Tibial artery (tissue), 4 donors: Measurements from ENCODE around the gene ALDH3A2.
A peak's percentile ranks its signal among the peaks of the same experiment; 100 is the strongest.

ENCODE experiments used
- DNase-seq, 2 donors: peaks; one replicate each; pipeline ENCODE4 v3.0.0-alpha.2; 2019
- H3K27ac ChIP-seq, 2 donors: fragments of 200-600 bp; sonication (generic) in 1 of 2; 1 replicate in 1 of 2; 2 replicates in 1 of 2; pipeline ENCODE4 v1.5.1; 2018 to 2019; ENCODE audit warnings: mild to moderate bottlenecking in 1 of 2
- H3K27me3 ChIP-seq, 2 donors: fragments of 200-600 bp; sonication (generic) in 1 of 2; one replicate each; pipeline versions ENCODE4 v1.5.1 to v1.6.0; 2016 to 2019
- H3K36me3 ChIP-seq, 3 donors: fragments of 200-600 bp; sonication (generic) in 2 of 3; one replicate each; pipeline ENCODE4 v1.5.1; 2016 to 2019; ENCODE audit warnings: mild to moderate bottlenecking in 2 of 3
- H3K4me1 ChIP-seq, 4 donors: fragments of 200-600 bp; sonication (generic) in 2 of 4; 1 replicate in 3 of 4; 2 replicates in 1 of 4; pipeline ENCODE4 v1.5.1; 2016 to 2019
- H3K4me3 ChIP-seq, 2 donors: fragments of 200-600 bp; sonication (generic) in 1 of 2; 1 replicate in 1 of 2; 2 replicates in 1 of 2; pipeline ENCODE4 v1.5.1; 2018 to 2019; ENCODE audit warnings: mild to moderate bottlenecking in 2 of 2
- H3K9me3 ChIP-seq, 3 donors: fragments of 200-600 bp; sonication (generic) in 1 of 3; one replicate each; pipeline ENCODE4 v1.5.1; 2016 to 2019
- CTCF ChIP-seq, 2 experiments: fragments of 200-600 bp in 1 of 2; fragments of 450-650 bp in 1 of 2; IDR thresholded peaks; one replicate each; pipeline ENCODE4 v1.5.1; 2017 to 2019; ENCODE audit warnings: antibody characterized with exemption in 2 of 2, mild to moderate bottlenecking in 1 of 2, moderate library complexity in 1 of 2
- intact Hi-C: fragments of 100-400 bp; cut with DNase I; formaldehyde crosslinking; loops from one replicate; pipeline ENCODE4 v1.15.0; 2023; ENCODE audit warnings: low total_unique reads

ALDH3A2 gene

GRCh38 chr17:19630661-19631060 is 17.9 kb upstream of the ALDH3A2 start:
- no peaks in the 10 kb centered on the region for H3K27me3 ChIP-seq
- TF ChIP-seq CTCF (IDR thresholded peaks at IDR 0.05) = no peak
- intact Hi-C loops = no loop called here
- no peaks in the 10 kb centered on the region for H3K9me3 ChIP-seq
- no peaks in the 10 kb centered on the region for H3K36me3 ChIP-seq
- H3K4me3 ChIP-seq = no peak overlapping the region
- no peaks in the 10 kb centered on the region for H3K4me1 ChIP-seq
- DNase-seq = no peak
- no peak overlapping the region for H3K27ac ChIP-seq

GRCh38 chr17:19631905-19632304 is 16.6 kb upstream of the ALDH3A2 start:
- no peaks in the 10 kb centered on the region for H3K4me1 ChIP-seq
- intact Hi-C loops = no loop called here
- no peak for TF ChIP-seq CTCF (IDR thresholded peaks at IDR 0.05)
- no peak overlapping the region for H3K27ac ChIP-seq
- no peak for DNase-seq
- no peak overlapping the region for H3K4me3 ChIP-seq
- H3K27me3 ChIP-seq = no peaks in the 10 kb centered on the region
- H3K36me3 ChIP-seq = no peaks in the 10 kb centered on the region
- H3K9me3 ChIP-seq = no peaks in the 10 kb centered on the region

GRCh38 chr17:19641687-19642372 is 6.7 kb upstream of the ALDH3A2 start:
- TF ChIP-seq CTCF (IDR thresholded peaks at IDR 0.05) = no peak
- no peaks in the 10 kb centered on the region for H3K36me3 ChIP-seq
- no peak for DNase-seq
- H3K27ac ChIP-seq = no peak overlapping the region
- no peaks in the 10 kb centered on the region for H3K27me3 ChIP-seq
- intact Hi-C loops = loop anchor here (10.0 kb wide), 1 partner anchor 67 kb away; no protein-coding TSS in a partner anchor
- H3K4me1 ChIP-seq = peaks cover 0 to 16% (median 9%) of the 10 kb centered on the region in 4 donors
- no peak overlapping the region for H3K4me3 ChIP-seq
- H3K9me3 ChIP-seq = no peaks in the 10 kb centered on the region

- no peak overlapping the region for H3K4me3 ChIP-seq
- H3K27me3 ChIP-seq = no peaks in the 10 kb centered on the region
- no peak for DNase-seq
- H3K9me3 ChIP-seq = no peaks in the 10 kb centered on the region
- H3K4me1 ChIP-seq = peaks cover 0 to 22% (median 15%) of the 10 kb centered on the region in 4 donors
- H3K36me3 ChIP-seq = no peaks in the 10 kb centered on the region
- TF ChIP-seq CTCF (IDR thresholded peaks at IDR 0.05) = no peak
- intact Hi-C loops = loop anchor here (10.0 kb wide), 1 partner anchor 68 kb away; no protein-coding TSS in a partner anchor
- H3K27ac ChIP-seq = no peak overlapping the region
These were observed 6.1 kb upstream of the ALDH3A2 start for GRCh38 chr17:19642373-19642893.

GRCh38 chr17:19644493-19645210 is 3.9 kb upstream of the ALDH3A2 start:
- no peaks in the 10 kb centered on the region for H3K27me3 ChIP-seq
- intact Hi-C loops = loop anchor here (5.0 to 10.0 kb wide), 2 partner anchors 70 to 132 kb away; no protein-coding TSS in a partner anchor
- peak overlapping the region in 1 of 2 donors; percentile 90 for H3K27ac ChIP-seq
- TF ChIP-seq CTCF (IDR thresholded peaks at IDR 0.05) = no peak
- no peak overlapping the region for H3K4me3 ChIP-seq
- no peak for DNase-seq
- H3K36me3 ChIP-seq = no peaks in the 10 kb centered on the region
- H3K9me3 ChIP-seq = no peaks in the 10 kb centered on the region
- H3K4me1 ChIP-seq = peaks cover 0 to 28% (median 19%) of the 10 kb centered on the region in 4 donors
